GM12874 (cell line): Measurements from ENCODE around the gene PRR14.

Experiments used
- TF ChIP-seq, protein P1 (sequence below): IDR thresholded peaks from 2 replicates; pipeline ENCODE4 v1.5.1; 2011; ENCODE audit warnings: low read depth, mild to moderate bottlenecking, control low read depth, low read length, moderate library complexity; ENCODE audit not compliant: insufficient read depth

Gene PRR14

DNA sequence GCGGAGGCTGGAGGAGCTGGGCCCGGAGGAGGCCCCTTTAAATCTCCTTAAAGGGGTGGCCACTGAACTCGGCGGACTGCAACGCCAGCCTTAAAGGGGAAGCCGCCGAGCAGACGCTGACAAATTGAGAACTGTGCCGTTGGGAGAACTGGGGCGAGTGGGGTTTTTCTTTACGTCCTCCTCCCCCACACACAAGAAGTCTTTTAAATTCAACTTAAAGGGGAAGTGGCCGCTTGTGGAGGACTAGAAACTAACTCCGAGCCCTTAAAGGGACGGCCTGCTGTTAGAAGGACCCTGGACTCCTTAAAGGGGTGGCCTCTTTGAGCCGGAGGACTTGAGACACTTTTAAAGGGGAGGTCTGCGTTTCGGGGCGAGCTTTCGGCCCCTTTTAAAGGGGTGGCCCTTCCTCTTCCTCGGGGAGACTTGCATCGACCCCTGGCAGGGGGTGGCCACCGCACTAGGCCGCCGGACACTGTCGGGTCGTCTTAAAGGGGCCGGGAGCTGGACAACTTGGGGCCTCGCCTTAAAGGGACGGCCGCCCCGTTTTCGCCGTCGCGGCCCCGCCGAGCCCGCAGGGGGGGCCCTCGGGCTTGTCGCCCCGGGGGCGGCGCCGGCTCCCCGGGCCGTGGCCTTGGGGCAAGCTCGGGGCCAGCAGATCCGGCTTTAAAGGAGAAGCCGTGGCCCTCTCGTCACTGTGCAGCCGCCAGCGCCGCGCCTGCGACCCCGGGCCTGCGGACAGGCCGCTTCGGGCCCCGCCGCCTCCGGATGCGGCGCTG lies 8.2 kb downstream of the PRR14 start:
- TF ChIP-seq, protein P1, sequence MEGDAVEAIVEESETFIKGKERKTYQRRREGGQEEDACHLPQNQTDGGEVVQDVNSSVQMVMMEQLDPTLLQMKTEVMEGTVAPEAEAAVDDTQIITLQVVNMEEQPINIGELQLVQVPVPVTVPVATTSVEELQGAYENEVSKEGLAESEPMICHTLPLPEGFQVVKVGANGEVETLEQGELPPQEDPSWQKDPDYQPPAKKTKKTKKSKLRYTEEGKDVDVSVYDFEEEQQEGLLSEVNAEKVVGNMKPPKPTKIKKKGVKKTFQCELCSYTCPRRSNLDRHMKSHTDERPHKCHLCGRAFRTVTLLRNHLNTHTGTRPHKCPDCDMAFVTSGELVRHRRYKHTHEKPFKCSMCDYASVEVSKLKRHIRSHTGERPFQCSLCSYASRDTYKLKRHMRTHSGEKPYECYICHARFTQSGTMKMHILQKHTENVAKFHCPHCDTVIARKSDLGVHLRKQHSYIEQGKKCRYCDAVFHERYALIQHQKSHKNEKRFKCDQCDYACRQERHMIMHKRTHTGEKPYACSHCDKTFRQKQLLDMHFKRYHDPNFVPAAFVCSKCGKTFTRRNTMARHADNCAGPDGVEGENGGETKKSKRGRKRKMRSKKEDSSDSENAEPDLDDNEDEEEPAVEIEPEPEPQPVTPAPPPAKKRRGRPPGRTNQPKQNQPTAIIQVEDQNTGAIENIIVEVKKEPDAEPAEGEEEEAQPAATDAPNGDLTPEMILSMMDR = peak; percentile 31

- TF ChIP-seq, protein P1 = no peak
Measured at GRCh38 chr16:30659507-30660423, 9.0 kb downstream of the PRR14 start.

GRCh38 chr16:30660424-30661261 lies 9.9 kb downstream of the PRR14 start:
- TF ChIP-seq, protein P1 = no peak

- TF ChIP-seq, protein P1 = no peak
Measured at GRCh38 chr16:30662449-30662848, 11.7 kb downstream of the PRR14 start.

DNA sequence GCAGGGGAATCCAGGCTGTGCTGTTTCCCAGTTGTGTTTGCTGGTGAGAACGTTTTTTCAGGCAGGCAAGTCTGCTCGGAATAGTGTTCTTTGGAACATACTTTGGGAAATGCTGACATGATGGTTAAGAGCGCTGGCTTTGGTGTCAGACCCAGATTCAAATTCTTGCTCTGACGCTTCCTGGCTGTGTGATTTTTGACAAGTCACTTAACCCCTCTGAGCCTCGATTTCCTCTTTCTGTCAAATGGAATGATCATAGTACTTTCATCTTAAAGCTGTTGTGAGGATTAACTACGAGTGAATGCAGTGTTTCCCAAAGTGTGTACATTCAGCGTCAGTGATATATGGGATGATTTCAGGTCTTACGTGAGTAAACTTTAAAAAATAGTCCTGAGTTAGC lies 12.3 kb downstream of the PRR14 start:
- TF ChIP-seq, protein P1 = no peak

- TF ChIP-seq, protein P1 = no peak
Measured at GRCh38 chr16:30663820-30664219, 13.1 kb downstream of the PRR14 start.
